GM21528 (cell line): ENCODE data around the gene PXDN.

Experiments
- ATAC-seq: cut with Tn5 transposase; IDR thresholded peaks from one replicate; pipeline ENCODE4 v1.9.1; 2021; ENCODE audit warnings: mild to moderate bottlenecking, moderate library complexity; ENCODE audit not compliant: unreplicated experiment, low FRiP score

Gene PXDN

DNA sequence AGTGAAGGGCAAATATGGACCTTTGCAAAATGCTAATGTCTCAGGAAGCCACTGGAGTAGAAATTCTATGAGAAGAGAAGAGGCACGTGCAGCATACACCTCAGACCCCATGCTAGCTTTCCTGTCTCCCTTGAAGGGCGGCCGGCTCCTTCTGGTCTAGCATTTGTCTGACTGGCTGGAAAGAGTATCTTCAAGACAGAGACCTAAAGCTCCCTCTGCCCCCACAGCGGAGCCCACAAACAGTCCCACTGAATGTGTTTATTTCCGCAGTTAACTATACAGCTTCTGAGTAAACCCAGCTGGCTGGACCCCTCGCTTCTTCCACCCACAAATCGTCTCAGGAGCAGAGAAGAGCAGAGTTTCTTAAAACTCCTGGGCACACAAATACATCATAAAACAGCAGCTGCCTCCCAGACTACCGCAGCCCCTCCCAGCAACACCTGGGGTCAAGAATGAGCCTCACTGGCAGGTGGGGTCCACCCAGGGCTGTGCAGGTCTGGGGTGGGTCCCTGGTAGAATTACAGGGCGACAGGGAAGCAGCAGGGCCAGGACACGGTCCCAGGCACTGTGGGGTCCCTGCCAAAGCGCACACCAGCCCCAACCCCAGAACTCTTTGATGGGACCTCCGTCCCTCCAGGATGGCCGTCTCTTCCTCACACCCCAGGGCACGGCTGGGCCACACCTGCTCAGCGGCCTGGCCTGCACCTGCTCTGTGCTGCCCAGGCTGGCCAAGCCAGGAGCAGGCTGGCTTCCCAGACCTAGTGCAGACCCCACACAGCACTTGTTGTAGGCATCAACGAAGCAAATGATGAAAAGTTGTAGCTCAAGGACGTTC is 103.8 kb downstream of the PXDN start:
- ATAC-seq = no peak

DNA sequence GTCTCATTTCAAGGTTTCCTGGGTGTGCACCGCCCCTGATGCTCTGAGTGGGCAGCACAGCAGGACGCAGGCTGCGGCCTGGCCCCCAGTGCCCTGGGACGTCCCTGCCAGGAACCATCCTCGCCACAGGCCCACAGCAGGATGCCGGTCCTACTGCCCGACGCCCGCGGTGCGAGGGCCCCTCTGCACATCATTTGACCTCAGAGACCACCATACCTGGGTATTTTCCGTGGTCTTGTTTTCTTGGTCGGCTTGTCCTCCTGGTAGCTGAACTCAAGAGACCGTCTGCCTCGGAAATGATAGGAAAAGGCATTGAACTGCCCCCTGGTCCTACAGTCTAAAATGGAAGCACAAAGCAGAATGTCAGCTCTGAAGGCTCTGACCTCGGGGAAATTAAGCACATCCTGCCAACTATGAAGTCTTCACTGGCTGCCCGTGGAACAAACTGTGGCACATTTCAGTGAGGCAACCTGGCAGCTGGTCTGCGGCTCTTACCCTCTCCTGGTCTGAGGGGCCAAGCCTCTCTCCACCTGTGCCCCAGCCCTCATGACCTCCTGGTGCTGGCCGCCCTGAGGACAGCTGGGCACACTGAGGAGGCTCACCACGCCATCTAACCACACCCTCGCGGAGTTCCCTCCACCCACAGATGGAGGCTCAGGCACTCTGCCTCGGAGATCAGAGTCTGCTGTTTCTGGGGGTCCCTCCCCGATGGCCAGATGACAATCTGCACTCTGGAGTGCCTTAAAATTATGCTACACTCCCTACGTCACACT is 105.0 kb downstream of the PXDN start:
- no peak for ATAC-seq

DNA sequence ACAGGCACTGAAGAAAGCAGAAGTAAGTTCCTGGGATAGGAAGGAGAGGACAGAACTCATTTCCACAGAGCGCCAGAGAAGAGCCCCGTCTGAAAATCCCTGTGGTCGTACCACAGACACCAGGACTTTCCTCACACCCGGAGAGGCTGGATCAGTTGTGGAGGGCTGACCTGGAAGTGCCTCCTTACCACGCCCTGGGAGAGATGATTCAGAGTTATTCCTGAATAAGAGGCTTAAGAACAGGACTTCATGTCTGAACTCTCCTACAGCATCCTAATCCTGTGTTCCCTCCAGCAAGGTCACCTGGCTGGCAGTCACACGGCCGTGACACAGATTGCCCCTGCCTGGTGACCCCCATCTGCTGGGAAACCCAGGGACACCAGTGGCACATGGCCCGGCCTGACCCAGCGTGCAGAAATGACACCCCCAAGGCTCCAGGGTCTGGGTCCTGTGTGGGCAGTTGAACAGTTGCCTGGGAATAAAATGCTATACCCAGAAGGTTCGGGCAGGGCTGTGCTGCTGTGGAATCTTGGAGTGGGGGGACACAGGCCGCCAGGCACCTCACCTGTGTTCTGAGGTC is 105.9 kb downstream of the PXDN start:
- ATAC-seq = no peak

DNA sequence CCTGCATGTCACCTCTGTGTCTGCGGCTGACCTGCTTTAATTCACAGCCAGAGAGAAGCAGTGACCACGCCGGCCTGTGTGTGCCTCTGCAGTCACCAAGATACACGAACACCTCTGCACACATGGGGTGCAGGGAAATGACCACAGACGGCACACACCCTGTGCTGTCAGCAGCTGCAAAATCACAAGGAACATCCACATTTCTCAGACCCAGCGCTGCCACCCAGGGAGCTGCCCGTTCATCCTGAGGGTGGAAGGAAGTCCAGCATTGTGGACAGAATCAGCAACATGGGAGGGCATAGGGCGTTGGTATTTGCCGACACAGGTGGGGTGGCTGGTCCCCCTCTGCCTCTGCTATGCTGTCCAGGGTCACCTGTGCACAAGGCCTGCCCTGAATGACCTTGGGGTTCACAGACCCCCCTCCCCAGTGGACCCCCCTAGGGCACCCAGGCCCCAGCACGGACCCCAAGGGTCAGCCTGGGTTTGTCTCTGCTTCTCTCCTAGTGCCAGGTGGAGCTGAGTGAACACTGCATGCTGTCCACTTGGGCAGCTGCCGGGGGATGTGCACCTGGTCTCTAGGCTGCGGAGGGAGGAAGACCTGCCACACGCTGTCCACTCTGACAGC is 107.4 kb downstream of the PXDN start:
- no peak for ATAC-seq

DNA sequence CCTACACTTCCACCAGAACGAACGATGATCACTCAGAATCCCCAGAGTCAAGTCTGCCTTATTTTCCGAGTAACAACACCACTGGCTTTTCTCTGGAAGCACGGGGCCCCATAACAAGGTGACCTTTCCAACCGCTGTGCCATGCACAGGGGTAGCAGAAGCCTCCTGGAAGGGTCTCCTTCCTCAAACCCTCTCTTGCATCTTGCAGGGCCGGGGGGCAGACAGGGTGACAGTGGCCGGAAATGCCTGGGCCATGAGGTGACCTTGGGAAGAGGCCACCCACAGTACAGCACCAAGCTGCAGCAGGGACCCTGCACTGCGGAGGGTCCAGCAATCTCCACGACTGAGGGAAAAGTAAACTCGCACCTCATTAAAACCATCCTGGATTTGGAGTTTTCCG is 108.5 kb downstream of the PXDN start:
- ATAC-seq = no peak

DNA sequence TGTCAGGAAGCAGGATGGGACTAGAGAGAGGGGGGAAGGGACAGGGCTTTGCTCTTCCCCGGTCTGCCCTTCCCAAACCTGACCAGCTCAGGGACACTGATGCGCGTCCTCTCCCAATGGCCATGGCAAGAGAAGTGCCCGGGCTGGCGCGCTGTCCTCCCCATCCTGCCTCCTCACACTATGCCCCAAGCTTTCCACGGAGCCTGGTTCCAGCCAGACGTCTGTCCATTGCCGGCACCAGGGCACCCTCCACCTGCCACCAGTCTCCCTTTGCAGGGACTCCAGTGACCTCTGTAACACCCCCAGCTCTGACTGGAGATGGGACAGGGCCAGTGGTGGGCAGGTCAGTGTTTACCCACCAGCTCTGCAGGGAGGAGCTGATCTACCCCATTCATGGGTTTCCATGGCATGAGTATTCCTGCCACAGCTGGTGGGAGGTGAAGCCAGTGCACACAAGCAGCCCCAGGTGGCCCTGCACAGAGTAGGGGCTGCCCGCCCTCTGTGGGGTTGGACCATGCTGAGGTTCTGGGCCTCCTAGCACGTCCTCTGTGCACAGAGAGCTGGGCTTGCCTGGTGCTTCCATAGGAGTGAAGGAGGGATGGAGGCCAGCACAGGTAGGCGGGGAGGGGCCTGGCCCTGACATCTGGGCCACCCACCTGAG is 109.5 kb downstream of the PXDN start:
- no peak for ATAC-seq

DNA sequence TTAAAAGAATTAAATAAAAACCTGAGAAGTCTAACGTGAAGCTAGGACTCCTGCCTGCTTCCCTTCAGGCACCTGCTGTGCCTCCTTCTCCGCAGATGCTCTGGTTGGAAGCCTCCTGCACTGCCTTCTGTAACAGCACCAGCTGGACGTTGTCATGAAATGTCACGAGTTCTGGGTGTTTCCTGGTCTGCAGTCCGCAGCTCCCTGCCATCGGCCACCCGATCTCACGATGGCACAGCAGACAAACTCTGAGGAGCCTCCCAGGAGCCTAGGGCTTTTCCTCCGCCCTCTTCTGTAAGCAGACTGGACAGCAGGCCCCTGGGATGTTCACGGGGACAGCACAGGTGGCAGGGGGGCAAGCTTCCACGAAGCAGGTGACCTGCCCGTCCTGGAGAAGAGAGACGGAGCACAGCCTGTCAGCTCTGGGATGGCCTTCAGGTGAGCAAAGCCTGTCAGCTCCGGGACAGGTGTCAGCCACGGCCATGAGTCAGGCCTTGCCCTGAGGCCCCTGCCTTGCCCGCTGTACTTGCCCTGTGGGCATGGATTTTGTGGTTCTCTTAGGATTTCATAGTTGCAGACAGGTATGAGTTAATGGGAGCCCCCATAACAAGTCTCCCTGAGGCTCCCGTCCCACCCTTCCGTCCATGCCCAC is 110.3 kb downstream of the PXDN start:
- no peak for ATAC-seq

DNA sequence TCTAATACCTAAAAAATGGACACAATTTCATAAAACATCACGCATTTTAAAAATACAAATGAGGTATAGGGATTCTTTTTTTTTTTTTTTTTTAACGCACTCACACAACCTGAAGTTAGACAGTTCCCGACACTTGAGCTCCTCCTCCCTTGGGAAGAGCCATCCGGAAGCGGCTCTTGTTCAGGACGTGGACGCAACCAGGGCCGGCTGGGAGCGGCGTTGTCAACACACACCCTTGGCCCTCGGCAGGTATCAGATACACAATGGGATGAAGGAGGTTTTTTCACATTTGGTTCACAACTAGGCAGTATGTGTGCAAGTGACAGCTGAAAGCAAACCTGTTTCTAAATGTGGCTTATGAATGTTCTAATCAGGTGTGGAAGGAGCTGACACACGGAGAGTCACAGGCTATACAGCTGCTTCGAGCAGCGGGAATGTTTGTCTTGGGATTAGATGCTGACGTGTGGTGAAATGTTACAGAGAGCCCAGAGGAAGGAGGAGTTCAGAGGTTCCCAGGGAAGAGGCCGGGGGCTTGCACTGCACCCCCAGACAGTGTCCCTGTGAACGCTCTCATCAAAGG is 111.1 kb downstream of the PXDN start:
- no peak for ATAC-seq

DNA sequence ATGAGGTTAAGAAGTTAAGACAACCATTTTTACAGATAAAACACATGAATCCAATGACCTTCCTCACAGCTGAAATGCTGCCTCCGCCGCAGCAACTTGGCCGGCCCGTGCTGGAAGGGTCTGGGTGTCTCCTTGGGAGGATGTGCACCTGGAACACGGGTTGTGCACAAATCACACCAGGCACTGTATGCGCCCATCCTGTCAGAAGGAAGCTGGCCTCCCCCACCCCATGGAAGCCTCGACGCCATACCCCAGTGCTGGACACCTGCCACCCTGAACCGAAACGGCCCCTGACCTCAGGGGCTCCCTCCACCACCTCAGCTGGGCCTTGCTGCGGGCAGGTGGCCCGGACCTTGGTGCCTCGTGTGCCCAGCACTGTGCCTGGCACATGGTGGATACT is 111.8 kb downstream of the PXDN start:
- no peak for ATAC-seq

DNA sequence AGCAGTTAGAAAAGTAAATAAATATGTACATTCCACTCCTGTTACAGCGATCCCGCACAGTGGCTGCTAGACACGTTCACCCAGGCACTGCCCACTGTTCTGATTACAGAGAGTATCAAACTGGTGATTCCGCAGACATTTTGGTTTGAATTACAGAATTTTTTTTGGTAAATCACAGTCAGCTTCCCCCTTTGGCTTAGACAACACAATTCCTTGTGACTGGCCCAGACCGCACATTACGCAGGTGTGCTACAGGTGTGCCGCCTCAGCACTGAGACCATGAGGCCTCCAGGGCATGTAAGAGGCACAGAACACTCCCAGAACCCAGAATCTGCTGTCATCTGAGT is 112.3 kb downstream of the PXDN start:
- no peak for ATAC-seq

DNA sequence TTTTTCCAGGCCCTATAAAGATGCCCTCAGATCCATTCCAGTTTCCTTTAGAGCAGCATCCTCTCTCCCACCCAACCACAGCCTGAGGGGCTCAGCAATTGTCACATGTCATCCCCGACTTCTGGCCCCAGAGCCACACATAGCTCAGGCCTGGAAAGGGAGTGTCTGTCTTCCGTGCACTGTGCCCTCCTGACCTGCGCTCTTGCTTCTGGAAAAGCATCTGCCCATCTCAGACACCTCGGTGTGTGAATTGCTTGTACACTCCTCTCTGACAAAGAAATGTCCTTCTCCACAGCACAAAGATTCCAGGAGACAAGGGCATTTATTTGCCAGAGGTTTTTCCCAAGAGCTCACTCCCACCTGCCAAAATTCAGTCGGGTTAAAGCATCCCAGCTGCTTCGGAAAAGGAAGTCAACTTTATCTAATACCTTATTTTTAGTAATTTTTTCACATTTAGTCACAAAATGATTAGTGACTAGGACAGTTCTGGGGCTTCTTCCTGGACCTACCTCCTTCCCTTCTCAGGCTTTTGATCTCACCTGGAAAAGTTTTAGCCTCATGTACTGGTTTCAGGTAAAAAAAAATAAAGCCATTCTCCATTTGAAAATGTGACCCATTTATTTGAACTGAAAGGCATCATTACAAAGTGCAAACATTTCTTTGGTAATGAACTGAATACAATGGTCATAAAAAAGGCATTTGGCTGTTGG is 112.9 kb downstream of the PXDN start:
- no peak for ATAC-seq

DNA sequence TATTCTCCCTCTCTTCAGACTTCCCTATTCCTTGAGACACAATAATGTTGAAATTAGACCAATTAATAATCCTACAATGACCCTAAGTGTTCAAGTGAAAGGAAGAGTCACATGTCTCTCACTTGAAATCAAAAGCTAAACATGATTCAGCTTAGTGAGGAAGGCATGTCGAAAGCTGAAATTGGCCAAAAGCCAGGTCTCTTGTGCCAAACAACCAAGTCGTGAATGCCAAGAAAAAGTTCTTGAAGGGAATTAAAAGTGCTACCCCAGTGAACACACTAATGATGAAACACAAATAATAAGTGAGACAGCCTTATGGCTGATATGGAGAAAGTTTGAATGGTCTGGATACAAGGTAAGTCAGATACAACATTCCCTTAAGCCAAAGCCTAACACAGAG is 115.4 kb downstream of the PXDN start:
- no peak for ATAC-seq

DNA sequence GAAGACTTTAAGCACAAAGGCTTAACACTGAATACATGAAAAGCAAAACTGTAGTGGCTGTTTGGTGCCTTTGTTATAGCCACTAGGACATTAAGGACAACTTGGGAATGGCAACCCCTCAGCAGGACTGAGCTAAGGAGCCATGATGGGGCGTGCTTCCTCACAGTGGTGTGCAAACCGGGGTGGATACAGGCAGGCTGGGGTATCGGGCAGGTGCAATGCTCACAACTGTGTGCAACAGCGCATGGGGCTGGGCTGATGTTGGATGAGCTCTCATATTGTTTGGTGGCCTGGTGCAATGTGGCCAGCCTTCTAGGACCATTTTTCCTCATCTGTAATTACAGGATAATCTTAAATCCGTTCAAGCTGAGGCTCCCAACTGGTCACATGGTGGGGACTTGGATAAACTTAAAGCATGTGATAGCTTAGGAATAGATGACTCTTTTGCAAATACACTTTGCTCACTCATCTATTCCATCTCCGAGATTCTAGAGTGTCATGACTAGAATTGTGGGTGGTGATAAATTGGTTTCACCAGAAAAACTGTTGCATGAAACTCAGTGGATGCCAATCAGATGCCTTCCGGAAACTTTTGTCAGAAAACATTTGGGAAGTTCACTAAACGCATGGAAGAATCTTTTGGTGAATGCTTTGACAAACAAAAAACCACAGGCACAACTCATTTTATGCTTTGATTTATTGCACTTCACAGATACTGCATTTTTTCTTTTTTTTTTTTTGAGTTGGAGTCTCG is 116.5 kb downstream of the PXDN start:
- ATAC-seq = no peak

DNA sequence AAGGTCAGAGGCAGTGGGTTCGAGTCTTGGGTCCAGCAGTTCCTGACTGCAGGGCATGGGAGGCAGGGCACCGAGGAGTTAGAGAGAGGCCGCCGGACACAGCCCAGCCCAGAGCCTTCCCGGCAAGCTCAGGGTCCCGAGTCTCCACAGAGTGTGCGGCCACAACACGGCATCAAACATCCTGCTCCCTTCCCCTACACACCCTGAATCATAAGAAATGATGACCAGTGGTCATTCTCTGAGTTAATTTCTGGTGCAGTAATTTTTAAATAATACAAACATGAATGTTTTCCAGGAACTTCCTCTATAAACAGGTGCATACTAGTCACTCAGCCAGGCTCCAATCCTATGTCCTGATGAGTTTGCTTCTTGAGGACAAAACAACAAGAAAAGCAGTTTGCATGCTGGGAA is 118.0 kb downstream of the PXDN start:
- no peak for ATAC-seq

DNA sequence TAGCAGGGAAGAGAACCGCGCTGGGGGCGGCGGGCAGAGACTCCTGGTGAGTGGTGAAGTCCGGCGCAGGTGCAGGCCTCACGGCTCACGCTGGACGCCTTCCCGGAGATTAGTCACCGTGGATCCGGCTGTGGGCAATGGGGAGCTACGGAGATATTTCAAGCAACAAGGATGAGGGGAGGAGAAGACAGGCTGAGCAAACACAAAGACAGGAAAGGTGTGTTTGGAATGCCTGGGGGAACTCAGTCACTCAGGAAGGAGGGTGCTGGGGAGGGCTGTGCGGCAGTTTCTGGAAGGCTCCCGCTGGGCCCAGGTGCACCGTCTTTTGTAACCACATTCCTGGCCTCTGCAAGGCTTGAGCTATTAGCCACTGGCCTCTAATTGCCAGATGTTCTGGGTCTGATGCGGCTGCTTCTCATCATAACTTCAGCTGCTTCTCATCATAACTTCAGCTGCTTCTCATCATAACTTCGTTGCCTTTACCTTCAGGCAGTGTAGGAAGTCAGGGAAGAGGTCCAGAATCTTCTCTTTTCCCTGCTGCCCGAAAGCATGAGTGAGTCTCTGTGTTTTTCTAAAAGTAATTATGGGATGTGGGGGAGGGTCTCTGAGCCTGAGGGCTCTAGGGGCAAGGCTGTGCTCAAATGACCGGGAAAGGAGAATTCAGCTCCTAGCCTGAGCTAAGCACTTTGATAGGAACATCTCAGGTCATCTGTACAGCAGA is 118.9 kb downstream of the PXDN start:
- no peak for ATAC-seq

DNA sequence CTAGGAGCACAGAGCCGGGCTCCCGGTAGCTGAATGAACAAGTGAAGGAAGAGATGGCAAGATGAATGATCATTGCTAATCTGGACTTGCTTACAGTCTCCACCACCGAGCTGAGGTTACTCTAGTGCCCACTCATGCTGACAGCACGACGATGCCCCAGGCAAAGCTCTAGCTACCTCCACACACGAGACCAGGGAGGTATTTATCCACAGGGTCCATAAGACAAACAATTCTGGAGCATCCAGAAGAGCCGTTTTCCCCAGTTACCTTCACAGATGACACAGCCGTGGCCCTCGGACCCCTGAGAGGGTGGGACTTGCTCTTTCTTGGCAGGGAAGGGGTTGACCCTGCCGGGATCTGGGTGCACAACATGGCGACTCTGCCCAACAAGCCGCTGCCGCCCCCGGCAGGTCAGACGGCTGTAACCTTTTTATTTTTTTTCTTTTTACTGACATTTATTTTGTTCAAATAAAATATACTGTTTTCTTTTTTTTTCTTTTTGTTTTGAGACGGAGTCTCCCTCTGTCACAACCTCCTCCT is 120.3 kb downstream of the PXDN start:
- ATAC-seq = no peak

DNA sequence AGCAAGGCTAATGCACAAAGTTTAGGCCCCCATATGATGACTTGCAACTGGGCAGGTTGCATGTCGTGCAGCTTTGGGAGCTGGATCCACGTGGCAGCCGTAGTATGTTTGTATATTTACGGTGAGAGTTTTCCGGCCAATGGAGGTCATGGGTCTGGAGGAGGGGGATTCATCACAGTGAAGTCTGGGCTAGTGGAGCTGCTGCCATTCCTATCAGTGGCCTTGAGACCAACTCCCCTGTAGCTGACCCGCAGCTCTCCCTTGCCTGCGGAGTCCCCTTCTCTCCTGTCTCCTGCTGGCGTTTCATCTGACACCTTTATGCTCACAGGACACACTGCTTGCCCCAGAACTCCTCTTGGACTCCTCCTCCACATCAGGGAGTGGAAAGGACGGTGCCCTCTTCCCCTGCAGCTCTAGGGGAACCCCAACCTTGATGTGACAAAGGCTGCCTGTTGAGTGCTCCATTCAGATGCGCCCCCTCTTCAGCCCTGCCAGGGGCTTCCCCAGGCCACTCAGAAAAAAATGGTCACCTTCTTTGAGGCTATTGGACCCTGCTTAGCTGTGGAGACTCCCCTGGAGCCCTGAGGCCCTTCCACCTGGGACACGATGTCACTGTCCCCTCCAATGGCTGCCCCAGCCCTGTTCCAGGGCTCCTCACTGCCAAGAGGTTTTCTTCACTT is 121.7 kb downstream of the PXDN start:
- ATAC-seq = no peak
